ENCODE results near the gene RPTOR.

Gene RPTOR

GRCh38 chr17:80792373-80792781 lies 247.7 kb downstream of the RPTOR start:
- Histone ChIP-seq H3K4me1 (ENCODE audit: control insufficient read depth, insufficient read depth, low read length) (peaks cover 19% of the 10 kb centered on the region), H3K9me3 (ENCODE audit: control insufficient read depth, insufficient read depth, low read depth, low read length) (no peaks in the 10 kb centered on the region), H3K4me3 (ENCODE audit: low read depth, low read length) (no peak overlapping the region), H3K36me3 (ENCODE audit: control insufficient read depth in 2 of 2, insufficient read depth in 1 of 2, low read length in 2 of 2) (peaks cover 0 to 12% of the 10 kb centered on the region in 2 experiments; a peak in 1 of 3 replicates), H3K27ac (ENCODE audit: extremely low read depth, low read depth, low read length) (no peak overlapping the region; the same call in 1 of the 2 replicates)
- ChIA-PET POLR2A (no interaction called here), CTCF (interaction anchor here (0.7 to 0.9 kb wide), 2 partner anchors 9 to 38 kb away, joined by 3 to 7 read pairs; no protein-coding TSS in a partner anchor)
- TF ChIP-seq KLF7 (tag by site-specific recombination; IDR thresholded peaks at IDR 0.05; ENCODE audit: borderline replicate concordance), result no peak
- TF ChIP-seq ZNF677 (tag by site-specific recombination; IDR thresholded peaks at IDR 0.05), result no peak
- TF ChIP-seq YY1 (tag by site-specific recombination; IDR thresholded peaks at IDR 0.05), result no peak
- no peak for TF ChIP-seq SCRT1 (tag by site-specific recombination; IDR thresholded peaks at IDR 0.05; ENCODE audit: borderline replicate concordance)
- TF ChIP-seq INSM2 (tag by site-specific recombination; IDR thresholded peaks at IDR 0.05), result no peak
- TF ChIP-seq PRDM1 (tag by site-specific recombination; IDR thresholded peaks at IDR 0.05), result no peak
- TF ChIP-seq ZNF174 (tag by site-specific recombination; IDR thresholded peaks at IDR 0.05), result no peak

- Histone ChIP-seq H3K4me3 (ENCODE audit: low read depth, low read length) (no peak overlapping the region), H3K27ac (ENCODE audit: extremely low read depth, low read depth, low read length) (no peak overlapping the region), H3K36me3 (ENCODE audit: control insufficient read depth in 2 of 2, insufficient read depth in 1 of 2, low read length in 2 of 2) (peaks cover 0 to 16% of the 10 kb centered on the region in 2 experiments; a peak in 1 of 3 replicates), H3K4me1 (ENCODE audit: control insufficient read depth, insufficient read depth, low read length) (peaks cover 19% of the 10 kb centered on the region), H3K9me3 (ENCODE audit: control insufficient read depth, insufficient read depth, low read depth, low read length) (no peaks in the 10 kb centered on the region)
- TF ChIP-seq PATZ1 (tag by site-specific recombination; IDR thresholded peaks at IDR 0.05), result no peak
- TF ChIP-seq ZNF514 (tag by site-specific recombination; IDR thresholded peaks at IDR 0.05), result no peak
- no peak for TF ChIP-seq REST (tag by site-specific recombination; IDR thresholded peaks at IDR 0.05)
- no peak for TF ChIP-seq GLIS2 (tag by site-specific recombination; IDR thresholded peaks at IDR 0.05)
- no peak for TF ChIP-seq ZNF768 (tag by site-specific recombination; IDR thresholded peaks at IDR 0.05)
- no peak for TF ChIP-seq ZNF776 (tag by site-specific recombination; IDR thresholded peaks at IDR 0.05; ENCODE audit: borderline replicate concordance)
- no peak for TF ChIP-seq ZSCAN23 (tag by site-specific recombination; IDR thresholded peaks at IDR 0.05)
- CTCF ChIA-PET, result interaction anchor here (0.6 to 1.0 kb wide), 2 partner anchors 314 to 888 kb away, joined by 3 read pairs; no protein-coding TSS in a partner anchor
- POLR2A ChIA-PET, result no interaction called here
Observed at GRCh38 chr17:80793421-80793820, 248.8 kb downstream of the RPTOR start.

- Histone ChIP-seq H3K4me3 (ENCODE audit: low read depth, low read length) (no peak overlapping the region), H3K9me3 (ENCODE audit: control insufficient read depth, insufficient read depth, low read depth, low read length) (no peaks in the 10 kb centered on the region), H3K36me3 (ENCODE audit: control insufficient read depth in 2 of 2, insufficient read depth in 1 of 2, low read length in 2 of 2) (peaks cover 0 to 16% of the 10 kb centered on the region in 2 experiments; a peak in 1 of 3 replicates), H3K4me1 (ENCODE audit: control insufficient read depth, insufficient read depth, low read length) (peaks cover 14% of the 10 kb centered on the region), H3K27ac (ENCODE audit: extremely low read depth, low read depth, low read length) (no peak overlapping the region)
- ChIA-PET CTCF (interaction anchor here (1.0 kb wide), 1 partner anchor 314 kb away, joined by 3 read pairs; no protein-coding TSS in a partner anchor), POLR2A (no interaction called here)
- TF ChIP-seq ZNF658 (tag by site-specific recombination; IDR thresholded peaks at IDR 0.05), result no peak
- TF ChIP-seq ZNF132 (tag by site-specific recombination; IDR thresholded peaks at IDR 0.05; ENCODE audit: borderline replicate concordance), result no peak
- TF ChIP-seq ZBTB49 (tag by site-specific recombination; IDR thresholded peaks at IDR 0.05; ENCODE audit: low read depth), result no peak
- TF ChIP-seq PRDM1 (tag by site-specific recombination; IDR thresholded peaks at IDR 0.05), result no peak
- TF ChIP-seq ZNF223 (tag by site-specific recombination; IDR thresholded peaks at IDR 0.05), result no peak
- TF ChIP-seq ZNF560 (tag by site-specific recombination; IDR thresholded peaks at IDR 0.05; ENCODE audit: borderline replicate concordance), result no peak
- TF ChIP-seq OSR2 (tag by site-specific recombination; IDR thresholded peaks at IDR 0.05), result no peak
- no peak for TF ChIP-seq ZNF350 (tag by site-specific recombination; IDR thresholded peaks at IDR 0.05)
- TF ChIP-seq ZFP69B (tag by site-specific recombination; IDR thresholded peaks at IDR 0.05), result no peak
- TF ChIP-seq ZNF266 (tag by site-specific recombination; IDR thresholded peaks at IDR 0.05; ENCODE audit: low read depth), result no peak
Observed at GRCh38 chr17:80793851-80794267, 249.2 kb downstream of the RPTOR start.
